GM18502 (cell line): ENCODE results near the gene ATG2A.

Experiments used
- ATAC-seq: cut with Tn5 transposase; IDR thresholded peaks from one replicate; pipeline ENCODE4 v1.9.1; 2021; ENCODE audit warnings: mild to moderate bottlenecking; ENCODE audit not compliant: unreplicated experiment, poor library complexity

The ATG2A gene

DNA sequence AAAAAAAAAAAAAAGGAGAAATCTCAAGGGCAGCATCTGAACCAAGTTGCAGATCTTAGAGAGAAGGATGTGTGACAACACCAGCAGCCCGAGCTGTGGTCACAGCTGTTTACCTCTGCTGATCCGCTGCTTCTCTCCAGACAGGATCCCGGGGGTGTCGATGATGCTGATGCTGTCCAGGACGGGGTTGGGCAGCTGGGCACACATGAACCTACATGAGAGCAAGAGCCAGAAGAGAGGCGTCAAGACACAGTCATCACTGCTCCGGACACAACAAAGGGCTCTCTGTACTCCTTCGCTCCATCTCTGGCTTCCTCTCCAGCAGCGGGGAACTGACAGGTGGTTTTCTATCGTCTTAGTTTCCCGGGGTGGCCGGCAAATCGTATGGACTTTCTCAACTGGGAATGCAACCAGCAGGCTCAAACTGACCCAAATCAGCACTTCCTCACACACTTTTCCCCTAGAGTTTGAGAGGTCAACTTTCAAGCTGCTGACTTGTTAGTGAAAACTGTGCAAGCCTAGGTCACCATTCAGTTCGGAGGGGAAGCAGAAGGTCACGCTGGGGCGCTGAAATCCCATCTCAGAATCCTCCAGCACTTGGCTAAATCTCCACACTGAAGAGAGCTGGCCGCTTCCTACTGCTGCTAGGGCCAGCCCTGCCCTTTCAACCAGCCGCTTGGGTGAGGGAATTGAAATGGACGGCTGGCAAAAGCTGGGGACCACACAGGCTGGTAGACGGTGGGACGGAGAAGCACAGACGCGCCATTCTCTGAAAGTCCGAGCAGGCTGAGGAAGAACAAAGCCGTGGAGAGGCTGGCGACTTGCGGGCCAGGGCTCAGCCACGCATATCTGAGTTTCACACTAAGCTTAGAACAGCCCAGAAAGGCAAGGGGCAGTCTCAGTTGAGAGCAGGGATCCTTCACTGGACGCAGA, 42.4 kb downstream of the ATG2A start:
- ATAC-seq: no peak

GRCh38 chr11:64872790-64873488, 44.1 kb downstream of the ATG2A start:
- no peak for ATAC-seq

DNA sequence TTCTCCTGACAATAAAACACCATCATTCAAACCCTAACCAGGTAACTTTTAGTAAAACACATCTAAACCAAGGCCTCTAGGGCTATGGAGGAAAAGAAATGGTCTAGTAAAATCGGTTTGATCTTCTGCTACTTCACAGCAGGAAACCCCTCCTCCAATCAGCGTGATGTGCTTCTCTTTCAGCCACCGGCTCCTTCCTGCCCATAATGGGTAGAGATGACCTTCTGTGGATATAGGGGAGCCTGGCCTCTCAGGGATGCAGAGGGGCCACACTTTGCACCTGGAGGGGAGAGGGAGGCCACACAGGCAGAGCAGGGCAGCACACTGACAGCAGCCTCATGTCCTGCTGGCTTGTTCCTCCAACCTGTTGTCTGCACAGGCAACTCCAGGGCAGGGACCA, 45.5 kb downstream of the ATG2A start:
- no peak for ATAC-seq

DNA sequence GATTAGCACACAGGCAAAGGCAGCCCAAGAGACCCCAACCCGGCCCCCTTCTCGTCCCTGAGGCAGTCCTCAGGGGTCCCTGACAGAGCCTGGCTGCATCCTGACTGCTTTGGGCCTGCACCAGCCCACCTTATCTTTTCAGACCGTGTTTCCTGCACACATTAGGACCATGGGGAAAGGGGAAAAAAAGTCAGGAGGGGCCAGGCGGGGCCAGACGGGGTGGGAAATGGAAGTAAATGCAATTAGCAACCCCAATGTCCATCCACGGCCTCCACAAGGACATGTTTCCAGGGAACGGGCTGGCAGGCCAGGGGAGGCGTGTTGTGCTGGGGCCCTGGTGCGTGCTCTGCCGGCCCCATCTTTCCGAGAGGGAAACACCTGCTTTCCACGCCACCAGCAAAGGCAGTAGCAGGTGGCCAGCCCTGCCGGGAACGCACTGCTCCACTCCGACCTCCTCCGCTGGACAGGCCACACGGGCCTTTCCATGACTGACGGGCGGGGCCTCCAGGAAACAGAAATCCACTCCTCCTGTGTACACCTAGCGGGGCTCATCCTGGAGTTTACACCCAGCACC, 46.0 kb downstream of the ATG2A start:
- no peak for ATAC-seq

GRCh38 chr11:64870176-64870892, 46.7 kb downstream of the ATG2A start:
- ATAC-seq: no peak

DNA sequence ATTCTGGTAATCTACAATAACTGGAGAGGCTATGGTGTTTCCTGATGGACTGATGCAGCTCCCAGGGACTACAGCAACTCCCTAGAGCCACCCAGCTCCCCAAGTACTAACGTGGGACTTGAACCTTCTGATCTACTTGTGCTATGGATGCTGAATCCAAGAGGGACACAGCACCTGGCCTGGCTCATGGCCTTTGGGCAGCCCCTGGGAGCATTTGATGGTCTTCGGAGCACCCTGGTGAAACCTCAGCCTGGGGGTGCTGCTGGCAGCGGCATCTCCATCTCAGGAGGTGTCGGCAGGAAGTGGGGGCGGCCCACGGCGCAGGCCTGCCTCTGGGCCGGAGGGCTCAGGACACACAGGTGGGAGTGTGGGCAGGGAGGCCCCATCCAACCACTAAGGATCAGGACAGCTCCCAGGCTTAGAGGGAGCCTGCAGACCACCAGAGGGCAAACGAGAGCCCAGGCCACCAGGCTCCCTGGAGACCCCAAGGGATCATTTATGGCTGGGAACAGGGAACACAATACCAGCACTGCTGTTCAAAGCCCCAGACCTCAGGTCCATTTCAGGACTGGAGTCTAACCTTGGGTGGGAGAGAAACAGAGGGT, 47.3 kb downstream of the ATG2A start:
- ATAC-seq: no peak

DNA sequence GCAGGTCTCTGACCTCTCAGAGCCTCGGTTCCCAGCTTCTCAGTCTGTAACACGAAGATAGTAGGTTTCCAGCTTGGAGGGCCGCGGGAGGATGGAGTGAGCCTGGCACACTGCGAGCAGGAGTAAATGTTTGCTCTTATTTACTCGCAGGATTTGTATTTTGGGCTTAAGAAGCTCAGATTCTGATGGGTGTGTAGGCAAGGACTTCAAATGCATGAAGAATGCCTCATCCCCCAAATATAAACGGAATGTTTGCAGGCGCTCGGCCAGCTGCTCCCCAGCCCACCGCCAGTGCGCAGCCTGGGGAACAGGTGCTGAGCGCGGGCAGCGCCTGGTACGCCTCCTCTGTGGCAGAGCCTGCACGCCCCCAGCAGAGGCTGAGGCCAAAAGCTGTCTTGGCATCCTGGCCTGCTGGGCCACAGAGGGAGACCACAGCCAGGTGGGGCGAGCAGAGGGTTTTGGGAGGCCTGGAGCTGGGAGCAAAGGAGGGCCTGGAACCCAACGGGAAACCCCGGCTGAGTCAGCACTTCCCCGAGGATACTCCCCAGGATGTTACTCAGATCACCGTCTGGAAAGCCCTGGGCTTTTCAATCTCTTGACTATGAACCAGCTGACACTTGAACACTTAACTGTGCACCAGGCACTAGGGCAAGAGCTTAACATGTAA, 48.0 kb downstream of the ATG2A start:
- no peak for ATAC-seq

DNA sequence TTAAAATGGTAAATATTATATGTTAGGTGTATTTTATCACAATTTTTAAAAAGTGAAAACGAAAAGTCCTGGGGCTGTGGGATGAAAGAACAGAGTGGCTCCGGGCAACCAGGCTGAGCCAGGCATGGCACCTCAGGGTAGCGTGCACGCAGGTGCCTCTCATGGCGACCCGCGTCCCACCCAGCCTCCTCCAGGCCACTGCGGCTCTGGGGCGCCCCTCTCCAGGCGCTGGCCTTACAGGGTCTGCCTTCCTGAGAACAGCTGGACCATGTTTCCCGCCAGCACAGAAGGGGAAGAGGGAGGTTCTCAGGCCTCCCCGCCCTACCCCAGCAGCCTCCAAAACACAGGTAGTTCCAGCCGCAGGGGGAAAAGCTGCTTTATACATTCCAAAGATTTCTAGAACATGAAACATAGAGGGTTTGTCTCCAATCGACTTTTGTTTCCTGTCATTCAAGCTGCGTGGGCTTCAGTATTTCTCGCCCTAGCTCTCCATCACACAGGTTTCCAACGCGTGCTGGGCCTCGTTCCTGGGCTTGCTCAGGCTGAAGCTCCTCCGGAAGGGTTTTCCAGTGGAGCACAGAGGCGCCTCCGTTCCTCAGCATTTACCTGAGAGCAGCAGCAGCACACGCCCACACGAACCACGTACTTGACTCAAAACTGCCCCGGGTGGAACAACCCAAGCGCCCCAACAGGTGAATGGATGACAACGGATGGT, 49.1 kb downstream of the ATG2A start:
- ATAC-seq: no peak

GRCh38 chr11:64866173-64866491, 50.9 kb downstream of the ATG2A start:
- no peak for ATAC-seq

DNA sequence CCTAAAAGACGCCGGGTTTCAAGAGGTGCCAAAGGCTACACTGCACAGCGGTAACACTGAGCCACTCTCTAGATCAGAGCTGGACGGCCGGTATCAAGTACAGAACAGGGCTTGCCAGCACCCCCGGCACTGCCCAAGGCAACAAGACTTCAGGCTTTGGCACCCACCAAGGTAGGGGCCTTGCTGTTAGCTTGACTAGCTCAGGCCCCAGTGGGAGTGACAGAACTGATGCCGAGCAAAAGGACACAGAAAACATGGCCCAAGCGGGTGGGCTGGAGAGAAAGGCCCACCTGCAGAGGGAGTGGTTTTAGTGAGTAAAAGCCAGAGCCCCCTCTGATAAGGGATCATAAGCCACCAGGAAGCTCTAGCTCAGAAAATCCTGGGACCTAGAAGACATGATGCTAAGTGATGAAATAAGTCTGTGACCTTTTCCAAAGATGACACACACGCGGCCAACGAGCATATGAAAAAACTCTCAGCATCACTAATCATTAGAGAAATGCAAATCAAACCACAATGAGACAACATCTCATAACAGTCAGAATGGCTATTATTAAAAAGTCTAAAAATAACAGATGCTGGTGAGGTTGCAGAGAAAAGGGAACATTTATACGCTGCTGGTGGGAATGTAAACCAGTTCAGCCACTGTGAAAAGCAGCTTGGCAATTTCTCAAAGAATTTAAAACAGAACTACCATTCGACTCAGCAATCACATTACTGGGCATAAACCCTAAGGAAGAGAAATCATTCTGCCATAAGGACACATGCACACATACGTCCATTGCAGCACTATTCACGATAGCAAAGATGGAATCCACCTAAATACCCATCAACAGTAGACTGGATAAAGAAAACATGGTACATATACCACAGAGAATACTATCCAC, 51.5 kb downstream of the ATG2A start:
- no peak for ATAC-seq

DNA sequence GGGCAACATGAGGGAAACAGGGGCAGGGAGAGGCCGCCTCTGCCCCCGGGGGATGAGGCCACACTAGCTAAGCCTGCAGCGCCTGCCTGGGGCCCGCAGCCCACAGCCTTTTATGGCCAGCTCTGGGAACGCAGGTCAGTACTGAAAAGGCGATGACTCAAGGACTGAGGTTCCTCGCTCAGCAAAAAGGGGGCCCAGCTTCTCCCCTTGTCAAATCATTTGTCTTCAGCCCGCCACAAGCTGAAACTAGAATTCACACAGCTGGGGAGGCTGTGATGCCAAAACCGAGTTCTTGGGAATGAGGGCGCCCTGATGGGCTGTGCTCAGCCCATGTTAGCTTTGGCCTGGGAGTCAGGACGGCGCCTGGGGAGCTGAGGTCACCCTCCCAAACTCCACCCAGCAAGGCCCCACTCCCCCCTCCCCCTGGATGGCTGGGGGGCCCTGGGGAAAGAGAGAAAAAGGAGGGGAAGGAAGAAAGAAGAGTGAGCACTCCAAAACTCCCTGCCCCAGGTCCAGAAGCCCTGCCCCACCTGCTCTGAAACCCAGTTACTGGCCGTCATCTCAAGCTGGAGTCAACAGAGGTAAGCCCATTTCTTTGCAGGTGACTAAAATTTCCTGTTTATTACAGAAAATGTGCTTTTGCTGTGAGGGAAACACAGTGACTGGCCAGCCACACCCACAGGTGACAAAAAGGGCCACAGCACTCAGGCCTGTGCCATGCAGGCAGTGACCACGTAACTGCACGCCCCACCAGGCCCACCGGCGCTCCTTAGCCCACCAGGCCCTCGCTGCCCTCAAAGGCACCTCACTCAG, 52.3 kb downstream of the ATG2A start:
- no peak for ATAC-seq

GRCh38 chr11:64864135-64864472, 52.9 kb downstream of the ATG2A start:
- no peak for ATAC-seq

DNA sequence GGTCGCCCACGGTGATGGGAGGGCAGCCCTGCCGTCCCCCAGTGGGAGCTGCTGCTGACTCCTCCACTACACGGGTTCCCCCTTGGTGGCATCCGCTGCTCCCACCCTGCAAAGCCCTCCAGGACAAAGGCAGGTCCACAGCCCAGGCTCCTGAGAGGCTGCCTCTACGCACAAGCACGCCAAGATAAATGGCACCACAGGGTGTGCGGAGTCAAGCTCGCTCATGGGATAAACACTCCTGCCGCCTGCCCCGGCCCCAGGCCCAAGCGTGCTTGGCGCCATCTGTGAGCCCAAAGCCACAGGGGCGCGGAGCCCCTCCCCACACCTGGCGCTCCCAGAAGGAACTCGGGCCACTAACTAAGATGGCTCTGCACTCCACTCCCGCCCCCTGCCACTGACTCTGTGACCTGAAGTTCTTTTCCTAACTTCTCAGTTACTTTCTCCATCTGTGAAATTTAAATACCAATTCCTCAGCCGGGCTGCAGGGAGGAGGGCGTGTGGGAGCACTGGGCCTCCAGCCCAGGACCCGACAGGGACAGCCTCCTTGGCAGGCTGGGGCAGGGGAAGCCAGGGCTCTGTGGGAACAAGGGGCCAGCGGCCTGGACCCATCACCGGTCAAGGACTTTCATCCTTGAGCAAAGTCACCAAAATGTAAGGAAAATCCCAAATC, 53.5 kb downstream of the ATG2A start:
- ATAC-seq: no peak

GRCh38 chr11:64862987-64863390, 54.0 kb downstream of the ATG2A start:
- no peak for ATAC-seq

DNA sequence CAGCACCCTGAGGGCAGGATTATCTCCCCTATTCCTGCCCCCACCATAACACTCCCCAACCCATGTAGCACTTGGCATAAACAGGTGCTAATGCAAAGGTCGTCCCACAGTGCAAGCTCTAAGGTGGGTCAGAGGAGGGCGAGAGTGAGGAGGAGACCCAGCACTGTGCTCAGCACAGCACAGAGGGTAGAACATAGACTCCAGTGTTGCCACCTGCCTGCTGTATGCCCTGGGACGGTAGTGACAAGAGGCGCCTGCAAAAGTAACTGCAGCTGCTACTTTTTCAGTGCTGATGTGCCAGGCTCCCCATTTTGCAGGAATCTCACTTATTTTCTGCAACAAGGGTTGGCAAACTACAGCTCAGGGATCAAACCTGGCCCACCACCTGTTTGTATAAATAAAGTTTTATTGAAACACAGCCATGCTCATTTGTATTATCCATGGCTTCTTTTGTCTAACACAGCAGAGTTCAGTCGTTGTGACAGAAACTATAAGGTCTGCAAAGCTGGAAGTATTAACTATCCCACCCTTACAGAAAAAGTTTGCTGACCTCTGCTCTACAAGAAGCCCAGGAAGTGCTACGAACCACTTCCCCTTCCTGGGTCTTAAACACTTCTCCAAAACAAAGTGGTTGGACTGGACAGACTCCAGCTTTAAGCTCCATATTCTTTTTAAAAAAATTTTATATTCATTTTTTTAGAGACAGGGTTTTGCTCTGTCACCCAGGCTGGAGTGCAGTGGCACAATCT, 55.6 kb downstream of the ATG2A start:
- ATAC-seq: no peak
